ENCODE results near the gene PSMD2.
"Not testable (repeated sequence)": the region's sequence is repeated elsewhere in the genome, so short reads cannot be mapped to it uniquely, and the experiment has no call there.

The PSMD2 gene

GRCh38 chr3:184298759-184299487, at the start of gene PSMD2:
Gene PSMD2 (plus strand): TSS chr3:184299241. CDS start chr3:184299267, 26 bp downstream.
- DNase-seq = peak; percentile 64 to 99 (median 95)

- peak; percentile 49 to 96 (median 86) for DNase-seq
Measured at GRCh38 chr3:184249412-184250166, 49.5 kb upstream of the PSMD2 start, which contains the start of gene EEF1AKMT4. Gene EEF1AKMT4 (plus strand): TSS chr3:184249672. CDS start chr3:184249695, 23 bp downstream.

- peak in 50 of 56 donors; percentile 19 to 91 (median 52) for DNase-seq
Measured at GRCh38 chr3:184250167-184250828, 48.7 kb upstream of the PSMD2 start.

GRCh38 chr3:184255291-184256039, 43.6 kb upstream of the PSMD2 start:
- no peak for DNase-seq

- DNase-seq = peak in 5 of 56 donors; percentile 11 to 52 (median 26)
Measured at GRCh38 chr3:184257083-184257915, 41.7 kb upstream of the PSMD2 start.

- no peak for DNase-seq
Measured at GRCh38 chr3:184258926-184259325, 40.1 kb upstream of the PSMD2 start.

GRCh38 chr3:184259396-184259877, 39.6 kb upstream of the PSMD2 start:
- peak in 2 of 56 donors; percentile 13 to 16 for DNase-seq

- peak in 13 of 56 donors; percentile 10 to 51 (median 23) for DNase-seq
Measured at GRCh38 chr3:184259878-184260723, 38.9 kb upstream of the PSMD2 start.

GRCh38 chr3:184260724-184261269, 38.2 kb upstream of the PSMD2 start:
- DNase-seq = peak in 3 of 56 donors; percentile 11 to 17 (median 12)

GRCh38 chr3:184261270-184261853, 37.7 kb upstream of the PSMD2 start, which contains the start of gene CAMK2N2:
Gene CAMK2N2 (minus strand): TSS chr3:184261553. CDS start chr3:184261285, 268 bp downstream.
- DNase-seq = peak in 34 of 56 donors; percentile 13 to 79 (median 44)

GRCh38 chr3:184261854-184262763, 36.9 kb upstream of the PSMD2 start:
- DNase-seq = peak in 2 of 56 donors; percentile 6 to 17

GRCh38 chr3:184262764-184263179, 36.3 kb upstream of the PSMD2 start:
- DNase-seq = no peak

GRCh38 chr3:184267249-184267648, 31.8 kb upstream of the PSMD2 start:
- not testable (repeated sequence) for DNase-seq

- DNase-seq = no peak
Measured at GRCh38 chr3:184272269-184272668, 26.8 kb upstream of the PSMD2 start.

- no peak for DNase-seq
Measured at GRCh38 chr3:184275381-184275701, 23.7 kb upstream of the PSMD2 start.

- DNase-seq = peak in 6 of 56 donors; percentile 10 to 49 (median 29)
Measured at GRCh38 chr3:184275961-184276910, 22.8 kb upstream of the PSMD2 start, which contains the start of gene ECE2. Gene ECE2 (plus strand): TSS chr3:184276022. CDS start chr3:184276154, 132 bp downstream.

Measured in nucleus accumbens (tissue), 56 donors.